Measurements from ENCODE around the gene EP400.

Gene EP400

GRCh38 chr12:132070298-132070697 lies 120.6 kb downstream of the EP400 start:
- Histone ChIP-seq H3K4me1 (ENCODE audit: control insufficient read depth, insufficient read depth, low read length) (no peaks in the 10 kb centered on the region), H3K27me3 (ENCODE audit: control insufficient read depth, insufficient read depth, low read length) (no peaks in the 10 kb centered on the region), H3K27ac (ENCODE audit: low read depth, low read length) (no peak overlapping the region), H3K4me3 (ENCODE audit: low read length) (no peak overlapping the region), H3K9ac (ENCODE audit: low read length) (no peak overlapping the region), H3K36me3 (ENCODE audit: control insufficient read depth, insufficient read depth, low read length) (peaks cover 18% of the 10 kb centered on the region)

DNA sequence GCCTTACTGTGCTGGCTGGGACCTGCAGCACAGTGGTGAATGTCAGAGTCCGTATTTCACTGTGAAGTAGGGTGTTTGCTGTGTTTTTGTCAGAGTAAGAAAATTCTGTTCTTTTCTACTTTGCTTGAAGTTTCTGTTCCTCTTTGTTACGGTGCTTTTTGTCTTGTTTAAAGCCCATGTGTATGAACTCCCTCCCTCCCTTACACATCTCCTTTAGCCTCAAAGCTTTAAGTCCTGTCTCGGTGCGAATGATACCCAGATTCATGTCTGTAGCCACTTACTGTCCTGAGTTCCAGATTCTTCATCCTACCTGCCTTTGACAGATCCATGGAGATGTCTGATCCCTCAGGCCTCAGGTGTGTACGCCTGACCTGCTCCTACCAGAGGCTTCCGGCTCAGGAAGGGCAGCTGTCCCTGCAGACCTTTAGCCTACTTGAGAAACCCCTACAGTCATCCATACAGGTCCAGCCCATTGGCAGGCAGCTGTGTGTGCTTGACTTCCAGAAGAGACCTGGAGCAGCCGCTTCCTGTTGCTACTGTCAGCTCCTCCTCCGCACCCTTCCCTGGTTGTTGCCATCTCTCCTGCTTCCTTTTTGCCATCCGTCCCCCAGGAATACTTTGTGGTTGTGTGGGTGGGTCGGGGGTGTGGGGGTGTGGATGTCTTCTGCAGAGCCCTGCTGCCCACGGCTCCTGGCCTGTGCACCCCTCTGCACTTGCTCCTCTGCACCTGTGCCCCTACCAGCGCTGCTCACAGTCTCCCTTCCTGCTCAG lies 121.5 kb downstream of the EP400 start:
- H3K4me3 ChIP-seq (ENCODE audit: low read length): no peak overlapping the region
- no peaks in the 10 kb centered on the region for H3K4me1 ChIP-seq (ENCODE audit: control insufficient read depth, insufficient read depth, low read length)
- H3K9ac ChIP-seq (ENCODE audit: low read length): no peak overlapping the region
- no peaks in the 10 kb centered on the region for H3K27me3 ChIP-seq (ENCODE audit: control insufficient read depth, insufficient read depth, low read length)
- H3K27ac ChIP-seq (ENCODE audit: low read depth, low read length): no peak overlapping the region
- peaks cover 19% of the 10 kb centered on the region for H3K36me3 ChIP-seq (ENCODE audit: control insufficient read depth, insufficient read depth, low read length)

GRCh38 chr12:132071830-132072384 lies 122.2 kb downstream of the EP400 start:
- H3K4me1 ChIP-seq (ENCODE audit: control insufficient read depth, insufficient read depth, low read length): no peaks in the 10 kb centered on the region
- H3K36me3 ChIP-seq (ENCODE audit: control insufficient read depth, insufficient read depth, low read length): peaks cover 22% of the 10 kb centered on the region
- H3K9ac ChIP-seq (ENCODE audit: low read length): no peak overlapping the region
- no peaks in the 10 kb centered on the region for H3K27me3 ChIP-seq (ENCODE audit: control insufficient read depth, insufficient read depth, low read length)
- no peak overlapping the region for H3K27ac ChIP-seq (ENCODE audit: low read depth, low read length)
- no peak overlapping the region for H3K4me3 ChIP-seq (ENCODE audit: low read length)

DNA sequence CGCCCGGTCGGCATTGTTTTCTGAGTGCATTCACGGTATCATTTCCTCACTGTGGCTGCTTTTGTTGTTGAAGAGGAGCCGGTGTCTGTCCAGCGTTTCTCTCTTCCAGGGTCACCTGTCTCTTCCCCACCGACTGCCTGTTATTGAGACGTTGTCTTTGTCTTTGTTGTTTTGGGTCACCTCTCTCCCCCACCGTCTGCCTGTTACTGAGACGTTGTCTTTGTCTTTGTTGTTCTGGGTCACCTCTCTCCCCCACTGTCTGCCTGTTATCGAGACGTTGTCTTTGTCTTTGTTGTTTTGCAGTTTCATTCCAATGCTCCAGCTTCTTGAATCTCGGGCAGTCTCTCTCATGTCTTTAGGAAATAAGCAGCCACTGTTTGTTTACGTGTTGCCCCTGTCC lies 124.5 kb downstream of the EP400 start:
- Histone ChIP-seq H3K4me1 (ENCODE audit: control insufficient read depth, insufficient read depth, low read length) (no peaks in the 10 kb centered on the region), H3K4me3 (ENCODE audit: low read length) (no peak overlapping the region), H3K36me3 (ENCODE audit: control insufficient read depth, insufficient read depth, low read length) (peaks cover 22% of the 10 kb centered on the region)

DNA sequence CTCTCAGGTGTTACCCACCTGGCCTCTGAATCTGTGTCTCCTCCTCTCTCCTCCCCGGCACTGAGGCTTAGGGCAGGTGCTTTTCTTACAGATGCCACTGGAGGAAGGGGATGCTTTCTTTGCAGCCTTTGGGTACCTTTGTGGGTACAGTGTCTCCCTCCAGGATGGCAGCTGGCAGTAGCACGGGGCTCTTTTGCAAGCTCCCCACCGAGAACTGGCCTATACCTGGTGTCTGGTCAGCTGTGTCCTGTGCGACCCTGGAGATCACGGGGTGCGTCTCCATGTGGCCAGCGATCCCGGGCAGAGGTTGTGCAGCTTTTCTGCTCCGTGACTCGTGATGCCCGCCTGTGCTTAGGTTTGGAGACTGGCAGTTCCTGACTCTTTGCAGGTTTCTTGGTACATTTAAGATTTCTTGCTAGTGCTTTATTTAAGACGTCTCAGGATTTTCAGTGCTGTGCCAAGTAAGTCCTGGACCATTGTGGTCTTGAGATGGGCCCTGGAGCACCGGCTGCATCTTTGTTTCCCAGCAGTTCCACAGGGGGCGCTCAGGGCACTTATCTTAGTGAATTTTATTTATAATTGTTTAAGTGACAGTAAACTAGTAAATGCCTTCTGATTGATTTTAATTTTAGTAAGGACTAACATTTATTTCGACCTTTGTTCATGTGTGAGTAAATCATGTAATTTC lies 125.4 kb downstream of the EP400 start:
- H3K4me3 ChIP-seq (ENCODE audit: low read length): no peak overlapping the region
- H3K4me1 ChIP-seq (ENCODE audit: control insufficient read depth, insufficient read depth, low read length): no peaks in the 10 kb centered on the region
- no peaks in the 10 kb centered on the region for H3K27me3 ChIP-seq (ENCODE audit: control insufficient read depth, insufficient read depth, low read length)
- no peak overlapping the region for H3K27ac ChIP-seq (ENCODE audit: low read depth, low read length)
- H3K9ac ChIP-seq (ENCODE audit: low read length): no peak overlapping the region
- peaks cover 22% of the 10 kb centered on the region for H3K36me3 ChIP-seq (ENCODE audit: control insufficient read depth, insufficient read depth, low read length)

More for the DNA sequence above, 124.5 kb downstream of the EP400 start:
- no peak overlapping the region for H3K27ac ChIP-seq (ENCODE audit: low read depth, low read length)
- H3K27me3 ChIP-seq (ENCODE audit: control insufficient read depth, insufficient read depth, low read length): no peaks in the 10 kb centered on the region
- no peak overlapping the region for H3K9ac ChIP-seq (ENCODE audit: low read length)

DNA sequence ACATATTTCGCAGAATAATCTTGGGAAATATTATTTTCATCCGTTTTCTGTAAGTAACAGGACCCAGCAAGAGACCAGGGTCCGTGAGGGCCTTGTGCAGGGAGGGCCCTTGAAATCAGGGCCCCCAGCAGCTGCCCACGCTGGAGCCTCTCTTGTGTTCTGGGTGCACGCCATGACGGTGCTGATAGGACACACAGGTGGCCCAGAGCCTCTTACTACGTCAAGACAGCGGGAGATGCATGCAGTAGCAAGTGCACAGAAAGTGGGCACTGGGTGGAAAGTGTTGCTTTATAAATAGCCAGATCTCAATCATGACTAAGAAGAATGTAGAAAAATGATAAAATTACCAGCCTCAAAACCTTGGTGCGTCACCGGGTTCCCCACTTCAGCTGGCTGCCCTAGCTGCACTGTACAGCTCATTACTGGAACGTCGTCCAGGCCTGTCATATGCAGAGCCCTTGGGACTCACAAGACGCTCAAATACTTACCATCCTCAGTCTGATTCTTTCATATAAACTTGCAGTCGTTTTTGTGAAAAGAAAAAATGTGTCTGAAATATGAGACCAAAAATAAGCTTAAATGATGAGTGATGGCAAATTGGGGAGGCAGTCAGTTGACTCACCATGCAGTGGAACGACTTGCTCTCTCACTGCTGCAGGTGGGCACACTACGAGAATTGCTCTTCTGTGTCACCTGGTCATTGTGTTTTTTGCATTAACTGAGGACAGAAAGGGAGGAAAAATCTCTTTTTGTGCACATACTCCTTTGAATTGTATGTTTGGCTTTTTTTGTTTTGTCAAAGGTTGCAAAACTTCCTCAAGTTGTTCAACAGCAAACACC lies 126.2 kb downstream of the EP400 start:
- Histone ChIP-seq H3K9ac (ENCODE audit: low read length) (no peak overlapping the region), H3K27ac (ENCODE audit: low read depth, low read length) (no peak overlapping the region), H3K27me3 (ENCODE audit: control insufficient read depth, insufficient read depth, low read length) (no peaks in the 10 kb centered on the region), H3K4me1 (ENCODE audit: control insufficient read depth, insufficient read depth, low read length) (no peaks in the 10 kb centered on the region), H3K4me3 (ENCODE audit: low read length) (no peak overlapping the region), H3K36me3 (ENCODE audit: control insufficient read depth, insufficient read depth, low read length) (peaks cover 22% of the 10 kb centered on the region)

DNA sequence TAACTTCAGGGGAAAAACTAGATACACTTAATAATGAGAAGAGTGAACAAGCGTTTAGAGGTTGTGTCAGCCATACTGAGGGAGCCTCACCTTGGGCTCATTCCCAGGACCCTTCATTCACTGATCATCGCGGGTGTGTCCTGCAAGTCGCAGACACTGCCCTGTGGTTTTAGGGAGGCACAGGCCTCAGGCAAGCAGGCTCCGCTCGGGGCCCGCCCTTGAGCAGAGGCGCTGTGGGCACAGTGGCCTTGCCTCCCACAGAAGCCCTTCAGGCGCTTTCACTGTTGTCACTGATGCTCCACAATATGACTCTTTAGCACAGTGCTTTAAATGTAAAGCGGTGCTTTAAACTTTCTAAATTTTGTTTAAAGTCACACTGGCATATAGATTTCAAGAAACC lies 127.0 kb downstream of the EP400 start:
- H3K36me3 ChIP-seq (ENCODE audit: control insufficient read depth, insufficient read depth, low read length): peaks cover 20% of the 10 kb centered on the region

DNA sequence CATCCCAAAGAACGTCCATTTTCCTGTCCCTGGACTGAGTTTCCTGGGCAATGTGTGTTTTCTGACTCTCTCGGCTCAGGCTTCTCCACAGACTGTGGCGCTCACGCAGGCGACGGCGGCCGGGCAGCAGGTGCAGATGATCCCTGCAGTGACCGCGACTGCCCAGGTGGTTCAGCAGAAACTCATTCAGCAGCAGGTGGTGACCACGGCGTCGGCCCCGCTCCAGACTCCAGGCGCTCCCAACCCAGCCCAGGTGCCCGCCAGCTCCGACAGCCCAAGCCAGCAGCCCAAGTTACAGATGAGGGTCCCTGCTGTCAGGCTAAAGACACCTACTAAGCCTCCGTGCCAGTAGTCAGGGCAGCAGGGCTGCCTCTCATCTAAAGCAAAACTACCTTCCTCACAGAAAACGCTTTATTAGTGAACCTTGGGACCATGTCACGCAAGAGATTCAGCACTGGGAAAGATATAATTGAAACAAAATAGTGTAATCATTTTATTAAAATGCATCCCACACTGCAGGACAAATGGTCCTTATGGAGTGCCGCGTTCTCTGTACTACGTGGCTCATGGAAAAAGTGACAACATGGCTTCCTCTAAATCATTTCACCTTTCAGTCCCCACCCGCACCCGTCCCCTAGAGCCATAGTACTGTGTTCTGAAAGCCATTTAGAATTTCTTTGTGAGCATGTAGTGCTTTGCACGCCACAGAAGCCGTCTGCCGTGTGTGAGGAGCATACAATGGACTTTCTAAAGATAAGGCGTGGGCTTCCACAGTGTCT lies 127.8 kb downstream of the EP400 start:
- no peaks in the 10 kb centered on the region for H3K27me3 ChIP-seq (ENCODE audit: control insufficient read depth, insufficient read depth, low read length)
- H3K27ac ChIP-seq (ENCODE audit: low read depth, low read length): peak overlapping the region; percentile 2
- no peaks in the 10 kb centered on the region for H3K4me1 ChIP-seq (ENCODE audit: control insufficient read depth, insufficient read depth, low read length)
- H3K4me3 ChIP-seq (ENCODE audit: low read length): no peak overlapping the region
- no peak overlapping the region for H3K9ac ChIP-seq (ENCODE audit: low read length)
- H3K36me3 ChIP-seq (ENCODE audit: control insufficient read depth, insufficient read depth, low read length): peaks cover 17% of the 10 kb centered on the region

More for the DNA sequence above, 127.0 kb downstream of the EP400 start:
- H3K4me3 ChIP-seq (ENCODE audit: low read length): no peak overlapping the region
- no peak overlapping the region for H3K9ac ChIP-seq (ENCODE audit: low read length)
- no peak overlapping the region for H3K27ac ChIP-seq (ENCODE audit: low read depth, low read length)
- no peaks in the 10 kb centered on the region for H3K4me1 ChIP-seq (ENCODE audit: control insufficient read depth, insufficient read depth, low read length)
- H3K27me3 ChIP-seq (ENCODE audit: control insufficient read depth, insufficient read depth, low read length): no peaks in the 10 kb centered on the region

- H3K27ac ChIP-seq (ENCODE audit: low read depth, low read length): peak overlapping the region; percentile 33
- H3K36me3 ChIP-seq (ENCODE audit: control insufficient read depth, insufficient read depth, low read length): peaks cover 17% of the 10 kb centered on the region
- H3K4me3 ChIP-seq (ENCODE audit: low read length): no peak overlapping the region
- no peak overlapping the region for H3K9ac ChIP-seq (ENCODE audit: low read length)
- no peaks in the 10 kb centered on the region for H3K27me3 ChIP-seq (ENCODE audit: control insufficient read depth, insufficient read depth, low read length)
- no peaks in the 10 kb centered on the region for H3K4me1 ChIP-seq (ENCODE audit: control insufficient read depth, insufficient read depth, low read length)
Measured at GRCh38 chr12:132078190-132078589, 128.4 kb downstream of the EP400 start.

- no peak overlapping the region for H3K9ac ChIP-seq (ENCODE audit: low read length)
- H3K4me1 ChIP-seq (ENCODE audit: control insufficient read depth, insufficient read depth, low read length): peaks cover 3% of the 10 kb centered on the region
- peaks cover 17% of the 10 kb centered on the region for H3K36me3 ChIP-seq (ENCODE audit: control insufficient read depth, insufficient read depth, low read length)
- H3K27ac ChIP-seq (ENCODE audit: low read depth, low read length): no peak overlapping the region
- H3K27me3 ChIP-seq (ENCODE audit: control insufficient read depth, insufficient read depth, low read length): no peaks in the 10 kb centered on the region
- H3K4me3 ChIP-seq (ENCODE audit: low read length): no peak overlapping the region
Measured at GRCh38 chr12:132079200-132079599, 129.5 kb downstream of the EP400 start.

GRCh38 chr12:132079695-132080094 lies 130.0 kb downstream of the EP400 start:
- peaks cover 17% of the 10 kb centered on the region for H3K36me3 ChIP-seq (ENCODE audit: control insufficient read depth, insufficient read depth, low read length)
- H3K4me3 ChIP-seq (ENCODE audit: low read length): no peak overlapping the region
- H3K9ac ChIP-seq (ENCODE audit: low read length): no peak overlapping the region
- H3K27me3 ChIP-seq (ENCODE audit: control insufficient read depth, insufficient read depth, low read length): no peaks in the 10 kb centered on the region
- H3K4me1 ChIP-seq (ENCODE audit: control insufficient read depth, insufficient read depth, low read length): peaks cover 3% of the 10 kb centered on the region
- no peak overlapping the region for H3K27ac ChIP-seq (ENCODE audit: low read depth, low read length)

Data from rectal smooth muscle tissue (tissue), 1 donor.